HG02884 (cell line): ENCODE results near the gene OTOGL.

ENCODE experiments used
- ATAC-seq: cut with Tn5 transposase; IDR thresholded peaks from one replicate; pipeline ENCODE4 v1.9.1; 2021; ENCODE audit warnings: mild to moderate bottlenecking, moderate library complexity; ENCODE audit not compliant: unreplicated experiment

OTOGL gene

GRCh38 chr12:80422550-80422949 is 323.2 kb downstream of the OTOGL start:
- ATAC-seq: no peak
